ENCODE measurements around the gene HNRNPUL2.
"Not testable (repeated sequence)": the region's sequence is repeated elsewhere in the genome, so short reads cannot be mapped to it uniquely, and the experiment has no call there.

Gene HNRNPUL2

GRCh38 chr11:62703921-62704320 is 23.3 kb downstream of the HNRNPUL2 start:
- DNase-seq (ENCODE audit: low read depth), result not testable (repeated sequence)

DNA sequence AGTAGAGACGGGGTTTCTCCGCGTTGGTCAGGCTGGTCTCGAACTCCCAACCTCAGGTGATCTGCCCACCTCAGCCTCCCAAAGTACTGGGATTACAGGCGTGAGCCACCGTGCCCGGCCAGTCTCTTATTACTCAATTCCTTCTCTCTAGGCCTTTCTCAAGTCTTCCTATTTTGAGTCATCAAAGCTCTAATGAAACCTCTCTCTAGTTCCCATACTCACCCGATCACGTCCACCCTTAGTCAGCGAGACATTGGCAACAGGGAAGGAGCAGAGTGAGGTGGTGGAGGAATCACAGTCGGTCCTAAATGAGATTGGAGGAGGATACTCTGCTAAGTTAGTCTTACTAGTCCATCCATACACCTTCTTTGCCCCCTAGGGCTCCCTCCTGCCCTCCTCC is 25.0 kb downstream of the HNRNPUL2 start:
- no peak for DNase-seq (ENCODE audit: low read depth)

- DNase-seq (ENCODE audit: low read depth), result peak; percentile 69
These were observed 32.6 kb downstream of the HNRNPUL2 start for GRCh38 chr11:62694455-62695167.

- DNase-seq (ENCODE audit: low read depth), result not testable (repeated sequence)
These were observed 33.6 kb downstream of the HNRNPUL2 start for GRCh38 chr11:62693624-62694023.

DNA sequence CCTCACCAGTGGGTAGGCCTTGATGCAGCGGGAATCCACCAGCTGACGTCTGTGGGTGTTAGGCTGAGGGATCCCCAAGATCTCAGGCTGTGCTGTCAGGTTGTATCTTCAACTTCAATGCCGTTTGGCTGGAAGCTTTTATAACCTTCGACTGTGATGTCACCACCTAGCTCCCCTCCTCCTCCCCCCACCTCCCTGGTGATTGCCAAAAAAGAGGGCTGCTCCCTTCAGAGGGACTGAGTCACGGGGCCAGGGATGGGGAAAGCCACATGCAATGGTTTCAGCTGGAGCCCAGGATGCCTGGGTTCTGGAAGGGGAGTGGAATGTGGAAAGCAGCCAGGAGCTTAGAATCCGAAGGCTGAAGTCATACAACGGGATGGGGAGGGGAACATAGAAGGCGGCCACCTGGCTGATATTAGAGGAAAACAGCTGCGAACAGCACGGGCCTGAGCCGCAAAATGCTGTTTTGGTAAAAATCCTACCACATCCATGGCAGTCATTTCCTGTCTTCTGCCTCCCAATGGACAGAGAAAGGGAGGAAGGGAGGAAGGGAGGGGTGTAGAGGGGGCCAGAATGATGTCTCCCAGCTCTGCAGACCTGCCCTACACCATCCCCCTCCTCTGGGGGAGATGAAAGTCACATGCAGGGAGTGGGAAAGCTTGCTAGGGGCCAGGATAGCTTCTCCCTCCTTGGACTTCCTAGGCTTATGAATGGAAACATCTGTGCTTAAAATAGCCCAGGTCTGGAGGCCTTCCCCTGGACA is 37.7 kb downstream of the HNRNPUL2 start, which contains the start of gene LRRN4CL:
LRRN4CL (minus strand) TSS at position 110 of the 763 bp plus-strand sequence. CDS start 1,022 bp downstream, outside the sequence.
- DNase-seq (ENCODE audit: low read depth), result no peak

GRCh38 chr11:62688491-62688890 is 38.8 kb downstream of the HNRNPUL2 start:
- DNase-seq (ENCODE audit: low read depth), result no peak

DNA sequence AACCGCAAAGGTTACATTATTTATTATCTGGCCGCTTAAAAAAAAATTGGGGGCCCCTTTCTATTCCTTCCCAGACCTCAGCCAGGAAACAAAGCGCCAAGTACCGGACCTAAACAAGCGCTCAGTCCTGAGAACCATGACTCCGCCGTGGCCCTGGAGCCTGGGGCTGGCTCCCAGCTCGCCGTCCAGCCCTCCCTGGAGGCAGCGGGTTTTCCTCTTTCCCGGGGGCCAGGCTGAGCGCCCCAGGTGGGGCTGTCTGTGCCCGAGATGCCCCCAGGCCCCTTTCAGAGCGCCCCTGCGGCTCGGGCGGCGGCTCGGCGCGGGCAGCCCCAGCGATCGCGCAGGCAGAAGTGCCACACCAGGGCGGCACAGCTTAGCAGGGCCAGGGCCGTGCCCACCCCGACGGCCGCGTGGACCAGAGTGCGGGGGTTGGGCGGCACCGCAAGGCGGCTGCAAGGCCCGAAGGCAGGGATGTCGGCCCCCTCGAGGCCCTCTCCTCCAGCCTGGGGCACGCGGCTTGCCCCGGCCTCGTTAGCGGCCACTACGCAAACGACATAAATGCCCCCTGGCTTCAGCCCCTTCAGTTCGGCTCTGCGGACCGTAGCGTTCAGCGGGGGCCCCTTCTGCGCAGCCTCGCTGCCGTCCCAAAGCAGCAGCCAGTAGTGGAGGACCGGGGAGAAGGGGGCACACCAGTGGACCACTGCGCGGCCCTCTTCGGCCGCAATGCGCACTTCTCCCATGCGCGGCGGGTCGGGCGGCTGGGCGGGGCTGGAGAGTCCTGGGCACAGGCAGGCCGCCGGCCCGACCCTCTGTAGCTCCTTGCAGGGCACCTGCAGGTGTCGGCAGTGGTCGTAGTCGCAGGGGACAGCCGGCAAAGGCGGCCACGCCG is 39.5 kb downstream of the HNRNPUL2 start:
- no peak for DNase-seq (ENCODE audit: low read depth)

DNA sequence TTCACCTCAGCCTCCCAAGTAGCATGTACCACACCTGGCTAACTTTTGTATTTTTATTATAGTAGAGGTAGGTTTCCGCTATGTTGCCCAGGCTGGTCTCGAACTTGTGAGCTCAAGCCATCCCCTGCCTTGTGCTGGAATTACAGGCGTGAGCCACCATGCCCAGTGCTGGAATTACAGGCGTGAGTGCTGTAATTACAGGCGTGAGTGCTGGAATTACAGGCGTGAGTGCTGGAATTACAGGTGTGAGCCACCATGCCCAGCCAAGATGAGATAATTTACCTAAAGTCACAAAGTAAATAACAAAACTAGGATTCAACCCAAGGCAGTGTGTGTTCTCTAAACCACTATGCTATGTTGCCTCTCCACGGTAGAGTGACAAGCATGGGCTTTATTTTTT is 44.7 kb downstream of the HNRNPUL2 start:
- DNase-seq (ENCODE audit: low read depth), result no peak

GRCh38 chr11:62680825-62681240 is 46.4 kb downstream of the HNRNPUL2 start:
- no peak for DNase-seq (ENCODE audit: low read depth)

GRCh38 chr11:62678770-62679696 is 48.2 kb downstream of the HNRNPUL2 start, which contains the start of gene UBXN1:
UBXN1 (minus strand) TSS chr11:62679073; CDS start chr11:62678923, 150 bp downstream.
- peak; percentile 53 for DNase-seq (ENCODE audit: low read depth)

GRCh38 chr11:62678433-62678769 is 48.9 kb downstream of the HNRNPUL2 start:
- DNase-seq (ENCODE audit: low read depth), result no peak

- no peak for DNase-seq (ENCODE audit: low read depth)
These were observed 49.5 kb downstream of the HNRNPUL2 start for GRCh38 chr11:62677714-62678113.

DNA sequence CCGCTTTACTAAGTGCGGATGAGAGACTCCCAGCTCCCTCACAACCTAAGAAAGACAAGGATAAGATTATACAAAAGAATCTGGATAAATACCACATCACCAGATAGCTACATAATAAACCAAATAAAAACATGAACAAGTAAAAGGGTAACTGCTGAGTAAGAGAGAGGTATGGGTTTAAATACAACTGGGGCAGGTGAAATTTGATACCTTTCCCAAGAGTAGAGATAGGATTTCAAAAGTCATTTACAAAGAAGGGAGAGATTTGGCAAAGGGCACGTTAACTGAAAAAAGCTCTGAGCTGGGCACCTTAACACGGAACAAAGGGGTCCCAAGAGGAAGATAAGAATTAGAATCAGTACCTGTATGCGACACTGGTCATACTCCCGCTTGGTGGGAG is 50.1 kb downstream of the HNRNPUL2 start:
- no peak for DNase-seq (ENCODE audit: low read depth)

- DNase-seq (ENCODE audit: low read depth), result no peak
These were observed 50.6 kb downstream of the HNRNPUL2 start for GRCh38 chr11:62676698-62677097.

- DNase-seq (ENCODE audit: low read depth), result not testable (repeated sequence)
These were observed 51.8 kb downstream of the HNRNPUL2 start for GRCh38 chr11:62675415-62675814.

GRCh38 chr11:62673196-62673525 is 54.1 kb downstream of the HNRNPUL2 start:
- DNase-seq (ENCODE audit: low read depth), result no peak

- peak; percentile 46 for DNase-seq (ENCODE audit: low read depth)
These were observed 55.5 kb downstream of the HNRNPUL2 start, which contains the start of the genes LBHD1 and UQCC3 for GRCh38 chr11:62671608-62672389. LBHD1 (minus strand) TSS chr11:62672267; CDS start chr11:62670031, 2,236 bp downstream. UQCC3 (plus strand) TSS chr11:62671673; CDS start chr11:62671746, 73 bp downstream.

- no peak for DNase-seq (ENCODE audit: low read depth)
These were observed 56.0 kb downstream of the HNRNPUL2 start for GRCh38 chr11:62671236-62671607.

- DNase-seq (ENCODE audit: low read depth), result no peak
These were observed 57.7 kb downstream of the HNRNPUL2 start for GRCh38 chr11:62669420-62670161.

- DNase-seq (ENCODE audit: low read depth), result no peak
These were observed 59.8 kb downstream of the HNRNPUL2 start for GRCh38 chr11:62667460-62667859.
